ENCODE data around the gene DZIP1. TPM values are rescaled to one million over a fixed set of nuclear protein-coding genes. Genes with fewer than 3 reads are reported as not detected.

The DZIP1 gene
- total RNA-seq, 3 donors from 2014 or later = 1.3 to 23.6 (median 3.6) TPM

DNA sequence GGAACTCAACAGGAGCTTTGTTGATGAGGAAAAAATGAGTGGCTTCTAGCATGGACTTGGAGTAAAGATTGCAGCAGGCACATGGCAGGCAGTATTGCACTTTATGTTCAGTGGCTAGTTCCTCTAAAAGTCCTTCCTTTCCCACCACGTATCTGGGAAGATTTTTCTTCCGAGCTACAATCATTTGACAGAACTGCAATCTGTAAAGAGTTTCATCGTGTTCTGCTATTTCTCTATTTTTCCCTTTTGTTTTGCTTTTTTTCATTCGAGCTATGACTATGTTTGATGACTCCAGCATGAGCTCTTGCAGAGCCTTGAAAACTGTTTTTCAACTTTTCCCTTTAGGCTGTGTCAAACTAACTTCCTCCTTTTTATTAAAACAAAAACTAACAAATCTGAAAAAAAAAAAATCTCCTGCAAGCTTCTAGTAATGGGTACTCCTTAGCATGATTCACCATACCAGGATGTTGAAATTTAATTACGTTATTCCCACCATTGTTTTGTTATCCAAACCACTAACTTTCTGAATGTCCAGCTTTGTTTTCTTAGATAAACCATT is 79.7 kb downstream of the DZIP1 start:
- H3K4me3 ChIP-seq = no peak overlapping the region
- ATAC-seq = no peak
- intact Hi-C loops (cut with DNase I, micrococcal nuclease) = no loop called here
- no peaks in the 10 kb centered on the region for H3K4me1 ChIP-seq (ENCODE audit: low read depth)
- TF ChIP-seq, protein P1, sequence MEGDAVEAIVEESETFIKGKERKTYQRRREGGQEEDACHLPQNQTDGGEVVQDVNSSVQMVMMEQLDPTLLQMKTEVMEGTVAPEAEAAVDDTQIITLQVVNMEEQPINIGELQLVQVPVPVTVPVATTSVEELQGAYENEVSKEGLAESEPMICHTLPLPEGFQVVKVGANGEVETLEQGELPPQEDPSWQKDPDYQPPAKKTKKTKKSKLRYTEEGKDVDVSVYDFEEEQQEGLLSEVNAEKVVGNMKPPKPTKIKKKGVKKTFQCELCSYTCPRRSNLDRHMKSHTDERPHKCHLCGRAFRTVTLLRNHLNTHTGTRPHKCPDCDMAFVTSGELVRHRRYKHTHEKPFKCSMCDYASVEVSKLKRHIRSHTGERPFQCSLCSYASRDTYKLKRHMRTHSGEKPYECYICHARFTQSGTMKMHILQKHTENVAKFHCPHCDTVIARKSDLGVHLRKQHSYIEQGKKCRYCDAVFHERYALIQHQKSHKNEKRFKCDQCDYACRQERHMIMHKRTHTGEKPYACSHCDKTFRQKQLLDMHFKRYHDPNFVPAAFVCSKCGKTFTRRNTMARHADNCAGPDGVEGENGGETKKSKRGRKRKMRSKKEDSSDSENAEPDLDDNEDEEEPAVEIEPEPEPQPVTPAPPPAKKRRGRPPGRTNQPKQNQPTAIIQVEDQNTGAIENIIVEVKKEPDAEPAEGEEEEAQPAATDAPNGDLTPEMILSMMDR (IDR thresholded peaks at IDR 0.05) = no peak
- H3K9me3 ChIP-seq = no peaks in the 10 kb centered on the region
- no peak for DNase-seq
- H3K36me3 ChIP-seq (ENCODE audit: low read depth) = no peaks in the 10 kb centered on the region

GRCh38 chr13:95564091-95564490 is 80.4 kb downstream of the DZIP1 start:
- ATAC-seq (no peak), DNase-seq (no peak)
- Histone ChIP-seq H3K36me3 (ENCODE audit: low read depth) (no peaks in the 10 kb centered on the region), H3K4me1 (ENCODE audit: low read depth) (no peaks in the 10 kb centered on the region), H3K4me3 (no peak overlapping the region), H3K9me3 (no peaks in the 10 kb centered on the region)
- TF ChIP-seq, protein P1 (IDR thresholded peaks at IDR 0.05) = no peak
- intact Hi-C loops (cut with DNase I, micrococcal nuclease) = no loop called here

GRCh38 chr13:95560387-95560786 is 84.1 kb downstream of the DZIP1 start:
- DNase-seq (no peak), ATAC-seq (no peak)
- Histone ChIP-seq H3K36me3 (ENCODE audit: low read depth) (no peaks in the 10 kb centered on the region), H3K9me3 (no peaks in the 10 kb centered on the region), H3K4me1 (ENCODE audit: low read depth) (no peaks in the 10 kb centered on the region), H3K4me3 (no peak overlapping the region)
- TF ChIP-seq, protein P1 (IDR thresholded peaks at IDR 0.05) = no peak
- intact Hi-C loops (cut with DNase I, micrococcal nuclease) = no loop called here

GRCh38 chr13:95559100-95559499 is 85.4 kb downstream of the DZIP1 start:
- ATAC-seq (no peak), DNase-seq (no peak)
- intact Hi-C loops (cut with DNase I, micrococcal nuclease) = no loop called here
- TF ChIP-seq, protein P1 (IDR thresholded peaks at IDR 0.05) = no peak
- Histone ChIP-seq H3K4me3 (no peak overlapping the region), H3K36me3 (ENCODE audit: low read depth) (no peaks in the 10 kb centered on the region), H3K4me1 (ENCODE audit: low read depth) (no peaks in the 10 kb centered on the region), H3K9me3 (no peaks in the 10 kb centered on the region)

DNA sequence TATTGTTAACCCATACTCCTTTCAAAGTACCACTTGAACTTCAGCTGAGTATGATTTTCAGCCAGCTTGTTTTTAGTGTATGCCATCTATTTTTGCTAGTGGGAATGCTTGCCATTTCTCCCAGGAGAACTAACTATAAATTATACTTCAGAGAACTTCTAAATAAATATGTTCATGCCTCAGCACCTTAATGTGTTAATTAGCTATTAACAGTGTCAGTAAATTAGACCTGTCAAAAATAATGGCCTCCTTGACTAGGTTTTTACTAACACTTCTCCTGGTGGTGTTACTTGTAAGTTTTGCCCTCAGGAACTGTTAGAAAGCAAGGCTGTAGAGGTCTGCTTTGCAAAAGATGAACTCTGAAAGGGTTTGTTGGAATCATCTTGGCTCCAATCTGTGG is 87.5 kb downstream of the DZIP1 start:
- Histone ChIP-seq H3K9me3 (no peaks in the 10 kb centered on the region), H3K4me1 (ENCODE audit: low read depth) (peaks cover 8% of the 10 kb centered on the region), H3K36me3 (ENCODE audit: low read depth) (no peaks in the 10 kb centered on the region), H3K4me3 (no peak overlapping the region)
- DNase-seq = no peak
- TF ChIP-seq, protein P1 (IDR thresholded peaks at IDR 0.05) = no peak
- ATAC-seq = no peak
- intact Hi-C loops (cut with DNase I, micrococcal nuclease) = no loop called here

All from mucosa of descending colon (tissue), 3 donors.